K562 (cell line): ENCODE data around the gene CKLF. TPM values are rescaled to one million over a fixed set of nuclear protein-coding genes. Genes with fewer than 3 reads are reported as not detected.
A peak's percentile ranks its signal among the peaks of the same experiment; 100 is the strongest.

Source experiments
- ARID1B ChIP-seq: fragments of 450-650 bp; IDR thresholded peaks from 2 replicates; pipeline ENCODE4 v1.6.1; 2016; ENCODE audit warnings: antibody characterized with exemption, mild to moderate bottlenecking, inconsistent platforms
- ATF3 ChIP-seq, 2 experiments: fragments of 450-650 bp in 1 of 2; sonication (generic) in 1 of 2; formaldehyde crosslinking in 1 of 2; IDR thresholded peaks in 1 of 2; conservative IDR thresholded peaks in 1 of 2; 2 replicates each; pipeline versions ENCODE4 v1.6.1 to v1.8.1; 2016 to 2023; ENCODE audit warnings: mild to moderate bottlenecking in 2 of 2, moderate library complexity in 2 of 2, inconsistent platforms in 1 of 2, missing genetic modification reagents in 1 of 2
- BRD4 ChIP-seq: fragments of 200-600 bp; sonication (generic); IDR thresholded peaks from 2 replicates; pipeline ENCODE4 v1.6.1; 2017; ENCODE audit warnings: inconsistent platforms
- CBFA2T3 ChIP-seq: fragments of 450-650 bp; IDR thresholded peaks from 2 replicates; pipeline ENCODE4 v1.6.1; 2017
- CHCHD3 ChIP-seq: fragments of 250-450 bp; sonication (Bioruptor Pico); IDR thresholded peaks from 2 replicates; pipeline ENCODE4 v2.1.2; 2022; ENCODE audit warnings: mild to moderate bottlenecking
- CREBBP ChIP-seq: IDR thresholded peaks from one replicate; pipeline ENCODE4 v1.6.1; 2012; ENCODE audit warnings: low read depth, mild to moderate bottlenecking, control low read depth, inconsistent platforms, low read length
- CREM ChIP-seq: IDR thresholded peaks from 2 replicates; pipeline ENCODE4 v1.6.1; 2014; ENCODE audit warnings: antibody characterized with exemption, low read depth
- DIDO1 ChIP-seq: fragments of 450-650 bp; IDR thresholded peaks from 2 replicates; pipeline ENCODE4 v1.6.1; 2016; ENCODE audit warnings: low read depth, missing biosample characterization, missing genetic modification characterization
- ETS1 ChIP-seq: conservative IDR thresholded peaks from 2 replicates; pipeline ENCODE4 v1.6.1; 2011; ENCODE audit warnings: low read depth, mild to moderate bottlenecking, low read length; ENCODE audit not compliant: control insufficient read depth
- JUND ChIP-seq, 2 experiments: IDR thresholded peaks; 2 replicates in 1 of 2; 3 replicates in 1 of 2; pipeline ENCODE4 v1.6.1; 2011; ENCODE audit warnings: borderline replicate concordance in 2 of 2, low read depth in 2 of 2, low read length in 2 of 2, improper control_type of control experiment in 1 of 2, missing biosample characterization in 1 of 2, missing genetic modification characterization in 1 of 2, missing genetic modification reagents in 1 of 2
- KLF10 ChIP-seq: fragments of 250-450 bp; sonication (Bioruptor Pico); IDR thresholded peaks from 2 replicates; pipeline ENCODE4 v1.6.1; 2021; ENCODE audit warnings: matching md5 sums
- MCM3 ChIP-seq: fragments of 450-650 bp; IDR thresholded peaks from 2 replicates; pipeline ENCODE4 v1.6.1; 2016
- NBN ChIP-seq: fragments of 450-650 bp; IDR thresholded peaks from 2 replicates; pipeline ENCODE4 v1.6.1; 2016; ENCODE audit warnings: low read depth, mild to moderate bottlenecking
- NR3C1 ChIP-seq: sonication (generic); formaldehyde crosslinking; IDR thresholded peaks from 2 replicates; pipeline ENCODE4 v1.8.1; 2022; ENCODE audit warnings: missing genetic modification reagents
- NR4A1 ChIP-seq, 2 experiments: fragments of 250-450 bp in 1 of 2; fragments of 450-650 bp in 1 of 2; sonication (Bioruptor Pico) in 1 of 2; IDR thresholded peaks; 2 replicates each; pipeline versions ENCODE4 v1.4.0 to v1.6.1; 2016 to 2020; ENCODE audit warnings: mild to moderate bottlenecking in 2 of 2, missing compliant biosample characterization in 1 of 2, missing genetic modification characterization in 1 of 2, moderate library complexity in 1 of 2
- PHF20 ChIP-seq: fragments of 450-650 bp; IDR thresholded peaks from 2 replicates; pipeline ENCODE4 v1.6.1; 2018; ENCODE audit not compliant: partially characterized antibody
- POLR3A ChIP-seq: IDR thresholded peaks from 2 replicates; pipeline ENCODE4 v1.6.1; 2011; ENCODE audit warnings: borderline replicate concordance, mild to moderate bottlenecking, moderate library complexity; ENCODE audit not compliant: insufficient read length, insufficient read depth; ENCODE audit errors: extremely low read depth
- PYGO2 ChIP-seq: fragments of 450-650 bp; IDR thresholded peaks from 2 replicates; pipeline ENCODE4 v1.6.1; 2016; ENCODE audit warnings: mild to moderate bottlenecking, missing genetic modification characterization, moderate library complexity, missing compliant biosample characterization
- RBFOX2 ChIP-seq: fragments of 200-400 bp; formaldehyde crosslinking; IDR thresholded peaks from 2 replicates; pipeline ENCODE4 v1.6.1; 2017; ENCODE audit warnings: low read depth, mild to moderate bottlenecking, low read length, moderate library complexity
- SMAD1 ChIP-seq: fragments of 150-350 bp; IDR thresholded peaks from 2 replicates; pipeline ENCODE4 v1.6.1; 2014; ENCODE audit warnings: low read length, low read depth; ENCODE audit not compliant: partially characterized antibody
- TAF7 ChIP-seq: fragments of 450-650 bp; IDR thresholded peaks from 2 replicates; pipeline ENCODE4 v1.6.1; 2016; ENCODE audit warnings: missing genetic modification characterization, missing compliant biosample characterization
- ZNF184 ChIP-seq: sonication (generic); formaldehyde crosslinking; IDR thresholded peaks from 2 replicates; pipeline ENCODE4 v1.5.0; 2020; ENCODE audit warnings: missing genetic modification reagents
- polyA plus RNA-seq, 8 experiments: library from polyadenylated mRNA; depleted of rRNA in 4 of 8; stranded (reverse) in 5 of 8; unstranded in 3 of 8; fragments of >200 nt; fragmentation: Nextera tagmentation in 2 of 8; fragmentation: Illumina TruSeq in 1 of 8; extraction: Ambion mirVana in 2 of 8; extraction: Trizol in 1 of 8; gene quantifications; 2 replicates each; pipeline versions ENCODE4 v1.2.1 to v1.2.3, GENCODE V29; 2011 to 2014; ENCODE audit warnings: inconsistent platforms in 1 of 8, missing spikeins in 1 of 8
- total RNA-seq, 7 experiments: library from RNA; depleted of rRNA in 6 of 7; stranded (reverse); fragments of >200 nt in 6 of 7; fragmentation: Illumina TruSeq in 2 of 7; extraction: Trizol in 2 of 7; gene quantifications; 2 replicates each; pipeline versions ENCODE4 v1.2.1 to v1.2.3, GENCODE V29; 2011 to 2021; ENCODE audit warnings: low replicate concordance in 1 of 7
- TF ChIP-seq, protein P1 (sequence below): fragments of 200-800 bp; sonication (Bioruptor generic); IDR thresholded peaks from 2 replicates; pipeline ENCODE4 v1.6.1; 2017; ENCODE audit warnings: missing genetic modification characterization, missing compliant biosample characterization

CKLF gene
- total and polyA plus RNA-seq, 9 of the 15 experiments (the other 6 are each of a cell fraction or from before 2014, with no cell fraction given) = 84.8 to 322 (median 118) TPM

- peak; percentile 99 for TF ChIP-seq JUND (IDR thresholded peaks at IDR 0.05; ENCODE audit: borderline replicate concordance, low read depth, low read length)
- peak; percentile 97 for TF ChIP-seq JUND (tag; IDR thresholded peaks at IDR 0.05; ENCODE audit: borderline replicate concordance, low read depth, low read length)
- no peak for TF ChIP-seq NR3C1 (CRISPR knock-in tag)
- TF ChIP-seq, protein P1, sequence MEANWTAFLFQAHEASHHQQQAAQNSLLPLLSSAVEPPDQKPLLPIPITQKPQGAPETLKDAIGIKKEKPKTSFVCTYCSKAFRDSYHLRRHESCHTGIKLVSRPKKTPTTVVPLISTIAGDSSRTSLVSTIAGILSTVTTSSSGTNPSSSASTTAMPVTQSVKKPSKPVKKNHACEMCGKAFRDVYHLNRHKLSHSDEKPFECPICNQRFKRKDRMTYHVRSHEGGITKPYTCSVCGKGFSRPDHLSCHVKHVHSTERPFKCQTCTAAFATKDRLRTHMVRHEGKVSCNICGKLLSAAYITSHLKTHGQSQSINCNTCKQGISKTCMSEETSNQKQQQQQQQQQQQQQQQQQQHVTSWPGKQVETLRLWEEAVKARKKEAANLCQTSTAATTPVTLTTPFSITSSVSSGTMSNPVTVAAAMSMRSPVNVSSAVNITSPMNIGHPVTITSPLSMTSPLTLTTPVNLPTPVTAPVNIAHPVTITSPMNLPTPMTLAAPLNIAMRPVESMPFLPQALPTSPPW (CRISPR knock-in tag) = peak; percentile 94
- TF ChIP-seq CREM = 0 out of 2 replicates have a peak, but pooled peaks have one; percentile 47
- peak; percentile 71; the same call in 1 of the 2 replicates for TF ChIP-seq NBN
- 0 out of 2 replicates have a peak, but pooled peaks have one; percentile 52 for TF ChIP-seq BRD4
- no peak for TF ChIP-seq KLF10
- peak; percentile 19 for TF ChIP-seq PHF20
- no peak for TF ChIP-seq ZNF184 (CRISPR knock-in tag)
- peak; percentile 73 for TF ChIP-seq CBFA2T3
- TF ChIP-seq ATF3 (IDR thresholded peaks at IDR 0.05) = peak; percentile 93
- TF ChIP-seq ATF3 (CRISPR knock-in tag; conservative IDR thresholded peaks at IDR 0.05) = peak; percentile 77; the same call in 1 of the 2 replicates
- TF ChIP-seq CREBBP = no peak
- TF ChIP-seq PYGO2 = no peak
- TF ChIP-seq POLR3A = no peak
- TF ChIP-seq MCM3 = no peak
- TF ChIP-seq CHCHD3 (CRISPR knock-in tag) = no peak
- TF ChIP-seq ARID1B = peak; percentile 86
- peak; percentile 52; the same call in 1 of the 2 replicates for TF ChIP-seq TAF7 (tag)
- no peak; the same call in 1 of the 2 replicates for TF ChIP-seq DIDO1
- TF ChIP-seq SMAD1 = no peak
- TF ChIP-seq NR4A1 (CRISPR knock-in tag; IDR thresholded peaks at IDR 0.05) = no peak
- no peak for TF ChIP-seq NR4A1 (tag; IDR thresholded peaks at IDR 0.05)
- TF ChIP-seq ETS1 = peak; percentile 65; the same call in 1 of the 2 replicates
- peak; percentile 75 for TF ChIP-seq RBFOX2
These were observed 35.4 kb upstream of the CKLF start (continued) for GRCh38 chr16:66516808-66517585.
